GM10266 (cell line): ENCODE data around the gene ZNF154.

ENCODE experiments used
- DNase-seq: peaks from one replicate; pipeline ENCODE4 v3.0.0; 2012; ENCODE audit errors: extremely low spot score
- CTCF ChIP-seq: IDR thresholded peaks from 2 replicates; pipeline ENCODE4 v1.5.1; 2012; ENCODE audit warnings: mild to moderate bottlenecking, low read depth; ENCODE audit not compliant: control insufficient read depth, insufficient read depth; ENCODE audit errors: missing control alignments

Gene ZNF154

GRCh38 chr19:57664269-57665127, 44.5 kb downstream of the ZNF154 start:
- peak; percentile 42 for DNase-seq
- no peak for TF ChIP-seq CTCF

DNA sequence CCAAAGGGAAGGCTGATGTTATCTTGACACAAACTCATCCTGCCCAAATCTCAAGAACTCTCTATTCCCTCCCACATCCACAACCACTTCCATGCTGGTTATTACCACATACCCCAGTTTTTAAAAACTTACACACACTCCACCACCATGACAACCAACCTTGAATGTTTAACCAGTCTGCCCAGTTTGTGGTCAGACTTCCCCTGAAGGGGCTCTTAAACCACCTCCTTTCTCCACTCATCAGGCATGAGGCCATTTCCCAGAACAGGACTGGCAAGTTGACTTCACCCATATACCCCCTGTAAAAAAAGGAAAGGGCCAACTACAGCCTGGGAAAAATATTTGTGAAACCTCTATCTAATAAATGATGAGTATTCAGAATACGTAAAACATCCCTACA, 52.7 kb downstream of the ZNF154 start:
- no peak for DNase-seq
- no peak for TF ChIP-seq CTCF

- TF ChIP-seq CTCF: no peak
- no peak for DNase-seq
Measured at GRCh38 chr19:57655443-57655842, 53.6 kb downstream of the ZNF154 start.

GRCh38 chr19:57653689-57654088, 55.3 kb downstream of the ZNF154 start:
- no peak for TF ChIP-seq CTCF
- DNase-seq: no peak

- no peak for DNase-seq
- TF ChIP-seq CTCF: no peak
Measured at GRCh38 chr19:57651654-57651996, 57.4 kb downstream of the ZNF154 start.

DNA sequence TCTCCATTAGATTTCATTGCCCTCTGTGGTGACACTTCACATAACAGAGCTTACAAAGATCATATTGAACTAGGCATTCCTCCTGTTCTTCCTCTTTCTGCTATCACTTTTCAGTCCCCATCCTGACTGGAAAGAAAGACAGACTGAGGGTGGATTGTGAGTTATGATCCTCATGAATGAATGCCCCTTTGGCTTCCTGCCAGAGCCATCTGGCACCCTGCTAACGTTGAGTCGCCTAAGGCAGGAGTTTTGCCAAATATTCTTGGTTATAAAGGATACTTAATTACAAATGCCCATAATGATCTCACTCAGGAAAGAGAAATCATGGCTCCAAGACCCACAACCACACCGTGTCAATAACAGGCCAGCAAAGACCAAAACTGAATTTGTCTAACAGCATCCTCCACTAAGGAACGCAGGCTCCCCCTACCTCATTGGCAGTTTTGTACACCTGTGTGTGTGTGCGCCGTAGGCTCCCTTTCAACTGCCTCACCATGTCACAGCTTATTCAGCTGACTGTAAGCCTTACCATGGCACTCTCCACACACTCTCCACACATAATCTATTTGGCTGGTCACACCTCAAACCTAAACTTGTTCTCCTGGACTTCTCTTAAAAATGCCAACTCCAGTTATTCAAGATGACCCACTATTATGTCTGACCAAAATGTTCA, 60.5 kb downstream of the ZNF154 start:
- no peak for TF ChIP-seq CTCF
- no peak for DNase-seq
